HG02938 (cell line): ENCODE measurements around the gene CRYBG2.
"Not testable (repeated sequence)": the region's sequence is repeated elsewhere in the genome, so short reads cannot be mapped to it uniquely, and the experiment has no call there.

Source experiments
- ATAC-seq: cut with Tn5 transposase; IDR thresholded peaks from one replicate; pipeline ENCODE4 v1.9.1; 2021; ENCODE audit warnings: mild to moderate bottlenecking, moderate library complexity; ENCODE audit not compliant: unreplicated experiment

The CRYBG2 gene

DNA sequence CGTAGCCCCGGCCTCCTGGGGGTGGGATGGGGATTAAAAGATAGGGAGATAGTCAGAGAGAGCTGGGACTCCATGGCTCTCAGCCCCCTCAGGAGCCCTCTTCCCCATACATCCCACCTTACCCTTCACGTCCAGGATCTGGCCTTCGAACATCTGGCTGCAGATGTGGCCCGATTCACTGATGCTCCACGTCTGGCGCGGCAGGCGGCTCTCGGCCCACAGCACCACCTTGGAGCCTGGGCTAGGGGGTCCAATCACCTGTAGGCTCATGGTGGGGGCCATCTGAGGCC lies 31.9 kb downstream of the CRYBG2 start:
- no peak for ATAC-seq

DNA sequence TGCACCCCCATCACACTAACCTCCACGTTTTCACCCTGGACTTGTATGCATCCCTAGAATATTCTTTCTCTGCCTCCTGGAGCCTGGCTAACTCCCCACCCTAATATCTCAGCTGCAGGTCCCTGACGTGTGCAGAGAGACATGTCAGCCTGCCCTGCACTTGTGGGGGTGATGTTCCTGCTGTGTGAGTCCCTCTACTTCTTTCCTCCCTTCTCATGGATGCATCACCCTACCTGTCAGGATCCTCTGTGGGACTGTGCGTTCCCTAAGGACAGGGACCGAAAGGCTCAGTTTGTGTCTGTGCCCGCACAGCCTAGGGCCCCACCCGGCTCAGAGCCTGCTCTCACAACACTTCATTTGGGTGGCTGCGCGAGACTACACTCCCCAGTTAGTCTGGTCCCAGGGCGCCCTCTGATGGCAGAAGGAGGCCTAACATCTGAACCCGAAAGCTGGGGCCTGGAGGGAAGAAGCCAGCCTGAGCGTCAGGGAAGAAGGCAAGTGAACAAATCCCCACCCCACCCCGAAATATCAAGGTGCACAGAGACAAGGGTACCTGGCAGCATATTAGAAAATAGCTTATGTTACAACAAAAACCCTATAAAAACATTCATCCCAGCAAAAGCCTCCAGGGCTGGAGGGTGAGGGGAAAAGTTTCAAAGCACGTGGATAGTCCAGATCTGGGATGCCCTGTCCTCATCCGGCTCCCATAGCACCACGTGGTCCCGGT lies 32.5 kb downstream of the CRYBG2 start:
- ATAC-seq: no peak

DNA sequence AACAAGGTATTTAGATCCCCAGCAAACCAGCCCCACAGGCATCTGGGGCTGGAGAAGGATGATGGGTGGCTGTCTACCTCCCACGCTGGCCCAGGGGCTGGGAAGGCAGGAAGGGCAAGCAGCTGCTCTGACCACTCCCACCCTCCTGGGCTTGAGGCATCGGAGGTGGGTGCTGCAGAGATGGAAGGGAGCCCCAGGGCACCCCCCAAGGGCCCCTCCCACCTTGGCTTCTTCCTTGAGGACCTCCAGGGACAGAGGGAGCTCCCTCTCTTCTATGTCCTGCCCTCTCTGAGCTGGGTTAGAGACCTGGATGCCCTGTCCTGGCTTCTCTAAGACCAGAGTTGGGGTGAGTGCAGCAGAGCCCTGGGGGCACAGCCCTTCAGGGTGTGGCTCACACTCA lies 33.0 kb downstream of the CRYBG2 start:
- ATAC-seq: no peak

DNA sequence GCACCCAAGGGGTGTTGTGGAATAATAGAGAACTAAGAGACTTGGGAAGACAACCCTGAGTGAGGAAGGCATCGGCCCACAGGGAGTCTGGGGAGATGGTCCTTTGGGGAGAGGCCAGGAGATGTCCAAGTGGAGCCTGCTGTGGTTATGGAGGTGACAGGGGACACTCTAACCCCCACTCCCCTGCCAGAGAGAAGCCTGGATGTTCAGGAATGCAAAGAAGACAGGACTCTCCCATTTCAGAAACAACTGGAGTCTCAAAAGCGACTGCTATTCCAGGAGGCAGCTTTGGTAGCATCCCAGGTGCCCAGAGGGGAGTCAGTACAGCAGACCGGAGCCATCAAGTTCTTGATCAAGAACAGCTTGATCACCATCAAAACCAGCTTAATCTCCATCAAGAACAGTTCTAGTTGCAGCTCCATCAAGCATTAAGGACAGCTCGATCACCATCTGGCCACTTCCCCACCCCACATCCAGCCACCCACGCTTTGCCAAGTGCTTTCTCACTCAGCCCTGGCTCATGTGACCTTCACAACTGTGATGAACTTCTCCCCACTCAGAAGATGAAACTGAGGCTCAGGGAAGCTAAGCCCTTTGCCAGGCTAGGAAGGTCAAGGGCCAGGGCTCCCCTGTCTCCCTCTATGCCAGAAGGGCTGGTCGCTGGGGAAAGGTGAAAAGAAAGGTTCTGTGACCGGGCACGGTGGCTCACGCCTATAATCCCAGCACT lies 35.4 kb downstream of the CRYBG2 start:
- no peak for ATAC-seq

DNA sequence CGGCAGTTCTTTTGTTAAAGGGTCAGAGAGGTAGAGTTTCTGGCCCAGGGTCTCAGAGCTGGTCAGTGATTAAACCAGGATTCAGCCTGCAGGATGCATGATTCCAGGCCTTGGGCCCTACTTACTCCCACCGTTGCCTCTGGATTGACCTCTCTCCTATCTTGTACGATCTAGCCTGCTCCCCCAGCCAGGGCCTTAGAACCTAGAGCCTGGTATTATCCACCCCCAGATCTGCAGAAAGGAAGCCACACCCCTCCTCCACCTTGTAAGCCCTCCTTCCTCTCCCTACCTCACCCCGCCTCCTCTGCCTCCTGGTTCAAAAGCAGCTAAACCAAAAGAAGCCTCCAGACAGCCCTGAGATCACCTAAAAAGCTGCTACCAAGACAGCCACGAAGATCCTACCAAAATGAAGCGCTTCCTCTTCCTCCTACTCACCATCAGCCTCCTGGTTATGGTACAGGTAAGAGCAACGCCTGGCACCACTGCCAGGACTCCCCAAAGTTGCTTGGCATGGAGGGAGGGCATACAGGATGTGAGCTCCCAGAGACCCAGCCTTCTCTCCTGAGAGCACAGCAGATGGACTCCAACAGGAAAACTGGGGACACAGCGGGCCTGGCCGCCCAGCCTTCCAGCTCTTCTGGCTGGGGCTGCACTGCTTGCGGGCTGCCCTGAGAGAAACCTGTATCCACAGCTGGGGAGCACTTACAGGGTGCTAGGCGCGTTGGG lies 36.2 kb downstream of the CRYBG2 start, which contains the start of gene CD52:
Gene CD52, plus strand, starts transcription at position 347 of the 726 bp plus-strand sequence. Its CDS starts 60 bp downstream, at position 407.
- ATAC-seq: no peak

DNA sequence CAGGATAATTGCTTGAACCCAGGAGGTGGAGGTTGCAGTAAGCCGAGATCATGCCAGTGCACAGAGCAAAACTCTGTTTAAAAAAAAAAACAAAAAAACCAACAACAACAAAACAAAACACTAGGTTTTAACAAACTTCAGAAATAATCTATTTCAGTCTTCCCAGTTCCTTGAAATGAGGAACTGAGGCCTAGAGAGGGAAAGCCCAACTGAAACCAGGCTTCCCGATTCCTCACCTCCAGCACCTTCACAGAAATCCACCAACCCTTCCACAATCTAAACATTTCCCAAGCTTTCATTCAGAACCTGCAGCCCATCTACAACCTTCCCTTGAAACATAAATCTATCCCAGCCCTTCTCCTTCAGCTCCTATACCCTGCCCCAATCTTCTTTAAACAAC lies 36.8 kb downstream of the CRYBG2 start:
- ATAC-seq: no peak

DNA sequence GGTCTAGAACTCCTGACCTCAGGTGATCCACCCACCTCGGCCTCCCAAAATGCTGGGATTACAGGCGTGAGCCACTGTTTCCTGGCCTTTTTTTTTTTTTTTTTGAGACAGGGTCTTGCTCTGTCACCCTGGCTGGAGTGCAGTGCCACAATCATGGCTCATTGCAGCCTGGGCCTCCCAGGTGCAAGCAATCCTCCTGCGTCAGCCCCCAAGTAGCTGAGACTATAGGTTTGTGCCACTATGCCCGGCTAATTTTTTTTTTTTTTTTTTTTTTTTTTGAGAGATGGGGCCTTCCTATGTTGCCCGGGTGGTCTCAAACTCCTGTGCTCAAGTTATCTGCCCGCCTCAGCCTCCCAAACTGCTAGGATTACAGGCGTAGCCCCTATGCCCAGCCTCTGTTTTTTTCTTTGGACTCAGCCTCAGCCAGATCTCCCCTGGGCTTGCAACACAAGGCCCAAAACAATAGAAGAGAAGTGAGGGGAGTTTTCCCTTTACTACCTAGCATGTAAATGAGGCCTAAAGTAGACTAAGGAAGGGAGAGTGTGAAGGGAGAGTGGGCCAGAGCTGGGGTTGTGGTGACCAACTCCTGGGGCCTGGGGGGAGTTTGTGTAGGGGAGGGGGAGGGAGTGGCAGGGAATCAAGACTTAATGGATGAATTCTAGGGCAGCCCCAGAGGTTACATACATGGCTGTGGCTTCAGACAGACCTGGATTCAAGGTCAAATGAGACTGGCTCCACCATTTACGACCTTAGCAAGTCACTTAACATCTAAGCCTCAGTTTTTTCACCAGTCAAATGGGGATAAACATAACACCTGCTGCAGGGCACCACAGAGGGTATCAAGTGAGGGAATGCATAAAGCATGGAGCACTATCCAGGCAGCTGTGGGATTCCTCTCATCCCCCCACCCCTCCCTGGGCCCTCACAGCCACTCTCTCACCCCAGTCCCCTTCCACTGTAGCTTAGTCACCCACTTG lies 37.8 kb downstream of the CRYBG2 start:
- no peak for ATAC-seq

DNA sequence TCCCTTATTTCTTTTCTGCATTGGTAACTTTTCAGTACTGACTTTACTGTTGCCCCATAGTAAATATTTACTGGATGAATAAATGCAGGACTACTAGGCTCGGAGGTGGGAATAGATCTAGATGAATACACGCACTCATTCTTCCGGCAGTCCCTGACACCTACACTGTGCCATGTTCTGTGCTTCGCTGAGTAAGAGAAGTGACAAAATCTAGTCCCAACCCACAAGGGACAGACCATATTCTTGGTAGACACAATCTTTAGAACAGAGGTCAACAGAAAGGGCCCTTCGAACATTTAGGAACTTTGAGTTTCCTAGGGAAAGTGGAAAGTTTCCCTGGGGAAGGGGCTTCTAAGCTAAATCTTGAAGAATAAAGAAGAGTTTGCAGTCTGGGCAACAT lies 39.4 kb downstream of the CRYBG2 start:
- ATAC-seq: no peak

DNA sequence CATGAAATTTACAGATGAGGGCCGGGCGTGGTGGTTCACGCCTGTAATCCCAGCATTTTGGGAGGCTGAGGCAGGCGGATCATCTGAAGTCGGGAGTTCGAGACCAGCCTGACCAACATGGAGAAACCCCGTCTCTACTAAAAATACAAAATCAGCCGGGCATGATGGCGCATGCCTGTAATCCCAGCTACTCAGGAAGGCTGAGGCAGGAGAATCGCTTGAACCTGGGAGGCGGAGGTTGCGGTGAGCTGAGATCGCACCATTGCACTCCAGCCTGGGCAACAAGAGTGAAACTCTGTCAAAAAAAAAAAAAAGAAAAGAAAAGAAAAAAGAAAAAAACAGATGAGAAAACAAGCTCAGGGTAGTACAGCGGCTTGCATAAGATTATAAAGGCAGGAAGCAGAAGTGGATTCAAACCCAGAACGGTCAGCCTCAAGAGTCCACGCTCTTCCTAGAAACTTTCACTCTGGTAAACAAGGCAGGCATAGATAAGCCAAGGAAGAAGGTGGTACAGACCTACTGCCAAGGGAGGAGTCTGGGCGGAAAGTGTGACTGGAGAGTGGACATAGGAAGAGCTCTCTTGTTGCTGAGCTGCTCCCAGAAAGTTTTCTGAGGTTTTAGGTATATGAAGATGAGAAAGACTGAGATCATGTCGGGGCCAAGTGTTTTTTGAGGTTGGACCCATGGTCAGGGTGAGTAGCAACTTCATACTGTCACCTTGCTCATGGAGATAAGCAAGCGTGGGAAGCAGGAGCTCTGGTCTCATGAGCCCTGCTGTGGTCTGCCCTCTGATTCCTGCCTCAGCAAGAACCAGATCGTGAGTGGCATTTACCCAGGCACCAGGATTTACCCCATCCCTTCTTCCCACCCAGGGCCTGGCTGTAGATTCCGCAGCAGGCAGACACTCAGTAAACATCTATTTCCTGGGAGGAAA lies 45.7 kb downstream of the CRYBG2 start:
- ATAC-seq: not testable (repeated sequence)

DNA sequence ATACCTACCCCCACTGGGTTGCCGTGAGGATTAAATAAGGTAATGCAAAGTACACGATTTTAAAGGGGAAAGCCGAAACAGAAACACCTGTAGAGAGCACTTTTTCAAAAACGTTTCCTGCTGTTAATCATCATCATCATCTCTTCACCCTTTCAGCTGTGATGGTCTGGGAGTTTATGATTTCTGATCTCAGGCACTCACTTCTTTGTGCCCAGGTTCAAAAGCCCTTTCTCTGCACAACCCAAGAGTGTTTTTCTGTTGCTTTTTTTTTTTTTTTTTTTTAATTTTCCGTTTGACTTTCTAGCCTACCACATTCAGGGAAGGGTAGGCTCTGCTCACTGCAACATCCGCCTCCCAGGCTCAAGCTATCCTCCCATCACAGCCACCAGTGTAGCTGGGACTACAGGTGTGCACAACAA lies 46.6 kb downstream of the CRYBG2 start:
- ATAC-seq: no peak

DNA sequence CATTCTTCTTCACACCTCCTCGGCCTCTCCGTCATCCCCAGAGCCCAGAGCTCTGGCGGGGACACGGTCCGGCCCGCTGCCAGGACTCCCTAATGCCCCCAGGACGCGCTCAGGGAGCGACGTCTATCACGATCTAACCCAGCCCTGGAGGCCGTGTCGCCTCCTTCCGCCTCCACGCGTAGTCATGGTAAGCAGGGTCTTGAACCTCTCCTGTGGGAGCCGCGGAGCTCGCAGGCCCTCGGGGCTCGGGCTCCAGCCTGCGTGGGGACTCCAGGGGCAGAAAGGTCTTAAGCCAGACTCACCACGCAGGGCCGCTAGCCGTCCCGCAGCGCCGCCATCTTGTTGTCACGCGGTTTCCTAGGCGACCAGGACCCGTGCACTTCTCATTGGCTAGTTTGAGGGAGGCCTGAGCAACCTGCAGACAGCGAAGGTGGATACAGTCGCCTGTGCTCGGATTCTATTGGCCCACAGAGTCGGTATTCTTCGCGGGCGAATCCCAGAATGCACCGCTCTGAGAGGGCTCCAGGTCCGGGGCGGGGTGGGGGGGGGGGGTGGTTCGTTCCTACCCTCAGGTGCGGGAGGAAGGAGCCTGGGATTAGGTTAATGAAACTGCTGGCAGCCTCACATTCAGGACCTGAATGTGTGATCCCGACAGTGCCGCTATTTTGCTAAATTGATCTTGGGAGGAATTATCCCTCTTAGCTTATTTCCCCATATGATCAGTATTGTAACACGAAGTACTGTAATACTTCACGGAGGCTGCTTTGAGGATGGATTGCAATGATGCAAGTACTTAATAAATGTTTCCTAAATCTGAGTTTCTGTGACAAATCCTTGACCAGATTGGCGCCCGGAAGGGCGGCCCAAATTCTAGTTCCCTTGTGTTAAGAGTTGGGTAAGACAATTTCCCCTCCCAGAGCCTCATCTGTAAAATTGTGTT lies 47.4 kb downstream of the CRYBG2 start, which contains the start of gene UBXN11:
Gene UBXN11, minus strand, starts transcription at position 347 of the 940 bp plus-strand sequence. CDS start 3,753 bp downstream, outside the sequence.
- ATAC-seq: peak; percentile 98

DNA sequence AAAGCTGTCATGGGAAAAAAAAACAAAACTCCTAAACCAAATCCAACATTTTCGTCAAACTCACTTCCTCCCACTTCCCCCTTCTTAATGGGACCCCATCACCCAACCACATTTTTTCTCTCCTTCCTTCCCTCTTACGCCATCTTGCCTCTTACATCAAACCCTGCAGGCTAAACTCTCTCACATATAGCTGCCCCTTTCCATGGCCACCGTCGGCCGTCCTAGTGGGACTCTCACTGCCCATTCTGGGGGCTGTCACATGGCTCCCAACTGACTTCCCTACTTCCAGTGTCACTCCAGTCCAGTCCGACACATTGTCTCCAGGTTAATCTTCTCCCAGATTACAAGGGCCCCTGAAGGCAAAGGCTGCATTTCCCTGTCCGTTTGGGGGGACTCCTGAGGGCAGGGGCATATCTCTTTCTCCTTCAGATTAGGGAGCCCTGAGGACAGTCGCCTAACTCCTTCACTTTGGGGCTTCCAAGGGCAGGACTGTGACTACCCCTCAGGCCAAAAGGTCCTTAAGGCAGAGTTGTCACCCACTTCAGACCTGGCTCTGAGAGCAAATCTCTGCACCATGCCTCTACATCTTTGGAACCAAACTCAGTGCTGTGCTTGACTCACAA lies 48.2 kb downstream of the CRYBG2 start:
- no peak for ATAC-seq

DNA sequence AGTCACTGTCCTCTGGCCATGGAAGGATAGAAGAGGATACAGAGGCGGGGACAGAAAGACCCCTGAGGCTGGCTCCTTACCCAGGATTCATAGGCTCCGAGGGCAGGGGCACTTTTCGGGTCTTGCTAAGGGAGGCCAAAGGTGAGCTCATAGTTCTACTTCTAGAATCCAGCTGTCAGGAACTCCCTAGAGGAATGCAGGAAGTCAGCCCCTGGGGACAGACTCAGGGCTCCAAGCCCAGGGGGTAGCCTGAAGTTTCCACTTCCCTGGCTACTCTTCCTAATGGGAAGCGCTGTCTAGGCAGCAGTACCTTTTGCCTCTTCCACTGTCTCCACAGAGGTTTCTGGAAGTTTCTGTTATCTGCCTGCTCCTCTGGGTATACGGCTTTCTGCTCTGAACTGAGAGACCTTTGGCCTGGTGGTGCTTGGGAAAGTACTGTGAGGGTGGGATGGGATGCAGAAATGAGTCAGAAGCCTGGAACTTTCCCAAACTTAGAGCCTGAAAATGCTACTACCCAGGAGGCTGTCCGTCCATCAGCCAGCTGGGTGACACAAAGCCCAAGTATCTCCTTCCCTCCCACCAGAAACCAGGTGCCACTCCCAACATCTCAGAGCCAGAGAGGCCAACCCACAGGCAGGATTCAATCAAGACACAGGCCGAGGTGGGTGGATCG lies 51.1 kb downstream of the CRYBG2 start:
- no peak for ATAC-seq

DNA sequence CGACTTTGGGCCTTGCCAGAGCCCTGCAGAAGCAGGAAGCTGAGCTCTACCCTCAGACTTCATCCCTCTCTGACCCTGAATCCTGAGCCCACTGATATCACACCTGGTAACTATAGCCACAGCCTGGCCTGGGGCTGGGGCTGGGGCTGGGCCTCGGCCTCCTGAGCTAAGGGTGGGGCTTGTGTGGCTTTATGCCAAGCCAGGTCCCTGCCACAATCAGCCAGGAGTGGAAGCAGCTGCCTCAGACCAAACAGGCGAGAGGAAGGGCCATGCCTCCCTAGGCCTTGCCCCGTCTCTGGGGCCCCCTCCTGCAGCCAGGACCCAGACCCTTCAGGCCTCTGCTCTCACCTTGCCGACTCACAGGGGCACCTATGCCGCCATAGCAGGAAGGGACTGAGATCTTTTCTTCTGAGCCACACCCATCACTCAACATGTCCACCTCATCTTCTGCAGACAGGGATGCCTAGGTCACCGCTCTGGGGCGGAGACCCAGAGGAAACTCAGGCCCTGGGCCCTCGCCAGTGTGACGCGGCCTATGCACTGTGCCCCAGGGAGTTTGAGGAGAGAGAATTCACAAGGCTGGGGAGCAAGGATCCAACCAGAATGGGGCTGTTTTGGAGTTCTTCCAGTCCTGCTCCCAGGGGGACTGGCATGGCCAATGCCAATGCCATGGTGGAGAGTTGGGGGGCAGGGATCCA lies 53.2 kb downstream of the CRYBG2 start:
- no peak for ATAC-seq

DNA sequence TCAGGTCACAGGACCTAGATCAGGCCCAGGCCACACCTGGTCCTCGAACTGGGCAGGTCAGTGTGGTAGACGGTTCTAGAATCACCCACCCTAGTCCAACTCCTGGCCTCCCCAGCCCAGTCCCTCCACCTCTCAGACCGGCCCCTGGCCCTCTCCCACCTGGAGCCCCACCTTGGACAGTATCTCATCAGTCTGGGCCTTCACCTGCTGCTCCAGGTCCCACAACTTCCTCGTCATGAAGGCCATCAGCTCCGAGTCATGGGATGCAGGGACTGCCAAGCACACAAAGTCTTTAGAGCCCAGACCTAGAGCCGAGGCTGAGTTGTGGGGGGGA lies 56.2 kb downstream of the CRYBG2 start:
- no peak for ATAC-seq

DNA sequence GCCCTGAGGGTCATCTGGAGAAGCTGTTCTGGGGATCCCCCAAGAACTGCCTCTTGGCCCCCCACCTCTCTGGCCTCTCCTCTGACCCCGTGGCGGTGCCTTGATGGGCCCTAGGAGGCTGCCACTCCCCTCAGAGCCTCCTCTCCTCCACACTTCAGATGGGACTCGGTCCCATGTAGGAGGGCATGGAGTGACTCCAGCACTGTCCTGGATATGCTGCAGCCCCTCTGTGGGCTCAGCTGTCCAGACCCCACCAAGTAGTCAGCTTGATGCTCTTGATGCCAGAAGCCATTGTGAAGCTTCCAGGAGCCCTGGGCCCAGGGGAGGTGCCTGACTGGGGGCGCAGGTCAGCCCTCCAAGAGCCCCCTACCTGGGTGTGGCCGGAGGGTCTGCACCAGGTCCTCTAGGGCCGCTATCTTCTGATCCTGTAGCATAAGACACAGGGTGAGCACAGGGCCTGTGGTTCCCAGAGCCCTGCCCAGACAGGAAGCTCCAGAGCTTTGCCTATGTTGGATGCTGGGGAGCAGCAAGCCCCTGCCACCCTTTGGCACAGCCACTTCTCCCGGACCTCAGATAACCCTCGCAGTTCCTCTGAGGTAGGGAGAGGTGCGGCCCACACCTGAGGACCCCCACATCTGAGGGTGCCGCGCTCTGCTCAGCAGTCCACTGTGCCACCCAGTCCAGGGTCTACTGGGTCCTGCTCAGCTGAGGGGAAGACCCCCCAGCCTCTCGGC lies 56.7 kb downstream of the CRYBG2 start:
- no peak for ATAC-seq
